Neural cell (in vitro differentiated cells): ENCODE results near the gene CLOCK. TPM values are rescaled to one million over a fixed set of nuclear protein-coding genes. Genes with fewer than 3 reads are reported as not detected.

Experiments used
- H2AFZ ChIP-seq: fragments of 200-600, 300-800 bp; sonication (generic), shearing (Covaris generic); 2 replicates; pipeline ENCODE4 v1.6.0; 2014; ENCODE audit warnings: low read depth, mild to moderate bottlenecking, antibody characterized with exemption, low read length, moderate library complexity
- H3F3A ChIP-seq: fragments of 200-600 bp; shearing (Covaris generic); 2 replicates; pipeline ENCODE4 v1.6.1; 2016; ENCODE audit warnings: mild to moderate bottlenecking, moderate library complexity, mixed read lengths, antibody characterized with exemption, low read length; ENCODE audit not compliant: insufficient read depth, poor library complexity, severe bottlenecking
- H3K27ac ChIP-seq: fragments of 200-600, 300-800 bp; sonication (generic), shearing (Covaris generic); 2 replicates; pipeline ENCODE4 v1.5.1; 2014; ENCODE audit warnings: mild to moderate bottlenecking, low read length, moderate library complexity
- H3K27me3 ChIP-seq: fragments of 300-800, 200-600 bp; sonication (generic), shearing (Covaris generic); 2 replicates; pipeline ENCODE4 v1.6.0; 2014; ENCODE audit warnings: mild to moderate bottlenecking, low read depth, low read length, moderate library complexity; ENCODE audit not compliant: insufficient read depth
- H3K36me3 ChIP-seq: fragments of 300-800, 200-600 bp; sonication (generic), shearing (Covaris generic); 2 replicates; pipeline ENCODE4 v1.5.1; 2014; ENCODE audit warnings: mild to moderate bottlenecking, antibody characterized with exemption, low read length, moderate library complexity; ENCODE audit not compliant: insufficient read depth
- H3K4me2 ChIP-seq: fragments of 300-800, 200-600 bp; sonication (generic), shearing (Covaris generic); 2 replicates; pipeline ENCODE4 v1.6.0; 2014; ENCODE audit warnings: mild to moderate bottlenecking, low read length
- H3K4me3 ChIP-seq: fragments of 300-800, 200-600 bp; sonication (generic), shearing (Covaris generic); 2 replicates; pipeline ENCODE4 v1.5.1; 2014; ENCODE audit warnings: mild to moderate bottlenecking, low read length, moderate library complexity
- H3K79me2 ChIP-seq: fragments of 200-600 bp; shearing (Covaris generic); replicated peaks from 2 replicates; pipeline ENCODE4 v1.6.0; 2014; ENCODE audit warnings: mild to moderate bottlenecking, low read length, moderate library complexity; ENCODE audit not compliant: insufficient read depth
- H3K9ac ChIP-seq: fragments of 300-800, 200-600 bp; sonication (generic), shearing (Covaris generic); 2 replicates; pipeline ENCODE4 v1.6.1; 2016; ENCODE audit warnings: mild to moderate bottlenecking, low read length, mixed read lengths
- H3K9me2 ChIP-seq: fragments of 200-600 bp; shearing (Covaris generic); 2 replicates; pipeline ENCODE4 v1.6.1; 2016; ENCODE audit warnings: mild to moderate bottlenecking, low read length, mixed read lengths; ENCODE audit not compliant: insufficient read depth
- H3K9me3 ChIP-seq: fragments of 200-600, 300-800 bp; sonication (generic), shearing (Covaris generic); 2 replicates; pipeline ENCODE4 v1.6.1; 2016; ENCODE audit warnings: mild to moderate bottlenecking, mixed run types, low read length, moderate library complexity, mixed read lengths
- H4K20me1 ChIP-seq: fragments of 200-600 bp; shearing (Covaris generic); 2 replicates; pipeline ENCODE4 v1.6.1; 2016; ENCODE audit warnings: mild to moderate bottlenecking, mixed run types; ENCODE audit not compliant: insufficient read depth
- CTCF ChIP-seq: fragments of 450-650 bp; IDR thresholded peaks from 2 replicates; pipeline ENCODE4 v1.5.1; 2014; ENCODE audit warnings: antibody characterized with exemption, mild to moderate bottlenecking, moderate library complexity; ENCODE audit not compliant: poor library complexity, severe bottlenecking
- EP300 ChIP-seq: fragments of 450-650 bp; conservative IDR thresholded peaks from 2 replicates; pipeline ENCODE4 v1.6.1; 2014; ENCODE audit warnings: antibody characterized with exemption, mild to moderate bottlenecking, moderate library complexity; ENCODE audit not compliant: poor library complexity, severe bottlenecking
- EZH2 ChIP-seq: fragments of 200-600, 300-800 bp; shearing (Covaris generic), sonication (generic); IDR thresholded peaks from 2 replicates; pipeline ENCODE4 v1.6.1; 2014; ENCODE audit warnings: antibody characterized with exemption, low read length, borderline replicate concordance, mild to moderate bottlenecking; ENCODE audit not compliant: insufficient read depth, poor library complexity, severe bottlenecking
- MXI1 ChIP-seq: fragments of 450-650 bp; conservative IDR thresholded peaks from 2 replicates; pipeline ENCODE4 v1.6.1; 2014; ENCODE audit warnings: antibody characterized with exemption, mild to moderate bottlenecking; ENCODE audit not compliant: poor library complexity, severe bottlenecking
- POLR2AphosphoS5 ChIP-seq: IDR thresholded peaks from 2 replicates; pipeline ENCODE4 v1.6.1; 2012
- RAD21 ChIP-seq: fragments of 450-650 bp; conservative IDR thresholded peaks from 2 replicates; pipeline ENCODE4 v1.6.1; 2014; ENCODE audit warnings: antibody characterized with exemption, mild to moderate bottlenecking, moderate library complexity
- REST ChIP-seq: IDR thresholded peaks from 2 replicates; pipeline ENCODE4 v1.6.1; 2012; ENCODE audit warnings: borderline replicate concordance
- SMC3 ChIP-seq: fragments of 450-650 bp; conservative IDR thresholded peaks from 2 replicates; pipeline ENCODE4 v1.6.1; 2014; ENCODE audit warnings: antibody characterized with exemption, mild to moderate bottlenecking, moderate library complexity; ENCODE audit not compliant: poor library complexity
- TAF1 ChIP-seq: IDR thresholded peaks from 2 replicates; pipeline ENCODE4 v1.6.1; 2012; ENCODE audit warnings: low read depth
- polyA plus RNA-seq: library from polyadenylated mRNA; depleted of rRNA; stranded (reverse); fragments of >200 nt; gene quantifications from 2 replicates; pipeline ENCODE4 v1.2.3, GENCODE V29; 2014

The CLOCK gene
- polyA plus RNA-seq, 1 donor from 2014 or later = 8.7 TPM

GRCh38 chr4:55524844-55525571 is 21.7 kb downstream of the CLOCK start:
- TF ChIP-seq MXI1 = no peak
- no peak for TF ChIP-seq SMC3
- TF ChIP-seq REST = no peak
- no peak for TF ChIP-seq EZH2
- no peak for TF ChIP-seq POLR2AphosphoS5
- no peak for TF ChIP-seq CTCF
- no peak for TF ChIP-seq EP300
- TF ChIP-seq TAF1 = no peak
- no peak for TF ChIP-seq RAD21
- H3K27me3 ChIP-seq = no peaks in the 10 kb centered on the region
- H3K36me3 ChIP-seq = no peaks in the 10 kb centered on the region
- no peak overlapping the region for H3K27ac ChIP-seq
- H3K9me3 ChIP-seq = no peaks in the 10 kb centered on the region
- peaks cover 32% of the 10 kb centered on the region for H3K79me2 ChIP-seq
- no peak overlapping the region for H2AFZ ChIP-seq
- no peak overlapping the region for H3K4me2 ChIP-seq
- no peak overlapping the region for H3K4me3 ChIP-seq
- H3K9me2 ChIP-seq = no peaks in the 10 kb centered on the region
- H3F3A ChIP-seq = no peaks in the 10 kb centered on the region
- no peaks in the 10 kb centered on the region for H4K20me1 ChIP-seq
- H3K9ac ChIP-seq = no peak overlapping the region

GRCh38 chr4:55518442-55518841 is 28.3 kb downstream of the CLOCK start:
- no peaks in the 10 kb centered on the region for H4K20me1 ChIP-seq
- no peaks in the 10 kb centered on the region for H3F3A ChIP-seq
- no peak overlapping the region for H3K9ac ChIP-seq
- H3K4me2 ChIP-seq = no peak overlapping the region
- H3K9me3 ChIP-seq = no peaks in the 10 kb centered on the region
- peaks cover 8% of the 10 kb centered on the region for H3K79me2 ChIP-seq
- TF ChIP-seq MXI1 (no peak), TAF1 (no peak), EZH2 (no peak), SMC3 (no peak), EP300 (no peak), CTCF (no peak), RAD21 (no peak), REST (no peak), POLR2AphosphoS5 (no peak)
- H3K27ac ChIP-seq = no peak overlapping the region
- no peak overlapping the region for H3K4me3 ChIP-seq
- no peaks in the 10 kb centered on the region for H3K9me2 ChIP-seq
- H2AFZ ChIP-seq = no peak overlapping the region
- no peaks in the 10 kb centered on the region for H3K27me3 ChIP-seq
- H3K36me3 ChIP-seq = no peaks in the 10 kb centered on the region
